ENCODE measurements around the gene TBCD. TPM values are rescaled to one million over a fixed set of nuclear protein-coding genes. Genes with fewer than 3 reads are reported as not detected.
A peak's percentile ranks its signal among the peaks of the same experiment; 100 is the strongest.

TBCD gene
- total and polyA plus RNA-seq, 9 of the 15 experiments (the other 6 are each of a cell fraction or from before 2014, with no cell fraction given), result 8.9 to 98.5 (median 28.0) TPM

DNA sequence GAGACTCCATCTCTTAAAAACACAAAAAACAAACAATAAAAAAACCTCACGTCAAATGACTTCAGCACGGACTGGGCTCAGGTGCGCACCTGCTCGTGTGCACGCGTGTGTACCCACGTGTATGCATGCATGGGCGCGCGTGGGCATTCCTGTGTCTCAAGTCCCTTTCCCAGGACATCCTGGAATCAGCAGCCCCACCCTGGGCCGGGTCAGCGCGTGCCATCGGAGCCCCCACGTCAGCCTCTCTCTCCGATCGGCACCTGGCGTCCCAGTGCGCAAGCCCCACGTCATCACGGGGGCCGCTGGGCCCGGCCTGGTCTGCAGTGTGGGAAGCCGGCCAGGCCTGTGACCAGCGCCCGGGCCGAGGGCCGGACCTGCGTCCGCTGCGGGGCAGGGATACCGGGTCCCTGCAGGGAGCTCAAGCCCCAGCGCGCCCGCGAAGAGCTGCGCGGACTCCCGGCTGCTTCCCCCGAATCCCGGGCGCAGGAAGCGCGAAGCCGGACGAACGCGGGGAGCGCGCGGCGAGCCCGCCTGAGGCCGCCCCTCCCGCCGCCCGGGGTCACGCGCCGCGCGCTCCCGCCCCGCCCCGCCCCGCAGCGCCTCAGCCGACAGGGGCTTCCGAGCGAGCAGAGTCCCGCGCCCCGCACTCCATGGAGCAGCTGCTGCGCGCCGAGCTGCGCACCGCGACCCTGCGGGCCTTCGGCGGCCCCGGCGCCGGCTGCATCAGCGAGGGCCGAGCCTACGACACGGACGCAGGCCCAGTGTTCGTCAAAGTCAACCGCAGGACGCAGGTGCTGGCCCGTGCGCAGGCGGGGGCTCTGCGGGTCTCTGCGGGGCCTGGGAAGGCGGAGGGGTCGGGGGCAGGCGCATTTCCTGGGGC is 16.6 kb upstream of the TBCD start, which contains the start of gene FN3K:
Gene FN3K (plus strand): TSS at position 629 of the 880 bp plus-strand sequence. CDS start 22 bp downstream, at position 651.
- H4K20me1 ChIP-seq (replicated peaks; ENCODE audit: control insufficient read depth, insufficient read depth, low read length), result no peaks in the 10 kb centered on the region
- H3K27ac ChIP-seq (ENCODE audit: extremely low read depth, low read depth, low read length), result peak within 1 kb of the TSS; percentile 83
- ATAC-seq (peak; percentile 83), FAIRE-seq (peak; percentile 29), DNase-seq (ENCODE audit: extremely low read depth in 1 of 4, low spot score in 3 of 4) (peak; percentile 80 to 92 (median 88))
- BruUV-seq (replicated peaks), result TSS peak; percentile 82
- H3K4me1 ChIP-seq (replicated peaks in 1 of 2; ENCODE audit: control insufficient read depth in 2 of 2, insufficient read depth in 2 of 2, low read length in 2 of 2), result peaks cover 13 to 44% of the 10 kb centered on the region in 2 experiments; a peak in 4 of 5 replicates
- H3K4me2 ChIP-seq (ENCODE audit: insufficient read depth, low read length), result peak within 1 kb of the TSS; percentile 75
- H3K36me3 ChIP-seq (ENCODE audit: control insufficient read depth, insufficient read depth, low read length), result peaks cover 28% of the 10 kb centered on the region; the same call in 2 of the 3 replicates
- no peaks in the 10 kb centered on the region for H3K27me3 ChIP-seq (ENCODE audit: control insufficient read depth in 2 of 2, insufficient read depth in 2 of 2, low read length in 2 of 2)
- WGBS (ENCODE audit: insufficient coverage, low coverage, missing lambda C conversion rate), result 17% methylated on average over 43 of the region's 101 CpGs
- CTCF ChIA-PET (ENCODE audit: low intra/inter-chr PET ratio), result no interaction called here
- H3K9me3 ChIP-seq (replicated peaks; ENCODE audit: control insufficient read depth, insufficient read depth, low read depth, low read length), result peaks cover 18% of the 10 kb centered on the region
- POLR2A ChIA-PET, result interaction anchor here (0.7 to 1.3 kb wide), 3 partner anchors 16 to 238 kb away, joined by 3 to 4 read pairs (median 4); no protein-coding TSS in a partner anchor
- peak within 1 kb of the TSS; percentile 95 for H2AFZ ChIP-seq (ENCODE audit: low read depth, low read length)
- peak within 1 kb of the TSS; percentile 69 for H3K4me3 ChIP-seq
- peak within 1 kb of the TSS; percentile 72 to 97 for H3K9ac ChIP-seq (ENCODE audit: insufficient read depth in 1 of 2, low read depth in 2 of 2, low read length in 2 of 2)
- in situ Hi-C loops (cut with MboI) (no loop called here), intact Hi-C loops (cut with micrococcal nuclease) (no loop called here)
- H3K9me1 ChIP-seq (ENCODE audit: control insufficient read depth, insufficient read depth, low read length), result no peaks in the 10 kb centered on the region
- H3K79me2 ChIP-seq (ENCODE audit: control insufficient read depth, insufficient read depth, low read length), result peaks cover 22% of the 10 kb centered on the region
- TF ChIP-seq, protein P1, sequence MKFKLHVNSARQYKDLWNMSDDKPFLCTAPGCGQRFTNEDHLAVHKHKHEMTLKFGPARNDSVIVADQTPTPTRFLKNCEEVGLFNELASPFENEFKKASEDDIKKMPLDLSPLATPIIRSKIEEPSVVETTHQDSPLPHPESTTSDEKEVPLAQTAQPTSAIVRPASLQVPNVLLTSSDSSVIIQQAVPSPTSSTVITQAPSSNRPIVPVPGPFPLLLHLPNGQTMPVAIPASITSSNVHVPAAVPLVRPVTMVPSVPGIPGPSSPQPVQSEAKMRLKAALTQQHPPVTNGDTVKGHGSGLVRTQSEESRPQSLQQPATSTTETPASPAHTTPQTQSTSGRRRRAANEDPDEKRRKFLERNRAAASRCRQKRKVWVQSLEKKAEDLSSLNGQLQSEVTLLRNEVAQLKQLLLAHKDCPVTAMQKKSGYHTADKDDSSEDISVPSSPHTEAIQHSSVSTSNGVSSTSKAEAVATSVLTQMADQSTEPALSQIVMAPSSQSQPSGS (CRISPR knock-in tag; IDR thresholded peaks at IDR 0.05), result no peak
- no peak for TF ChIP-seq ID3 (CRISPR knock-in tag; IDR thresholded peaks at IDR 0.05)
- peak; percentile 64; the same call in 1 of the 2 replicates for TF ChIP-seq ID3 (tag; IDR thresholded peaks at IDR 0.05)
- TF ChIP-seq NR2C1 (IDR thresholded peaks at IDR 0.05), result no peak
- TF ChIP-seq NR2C1 (tag; IDR thresholded peaks at IDR 0.05), result no peak
- TF ChIP-seq SETDB1 (IDR thresholded peaks at IDR 0.05; ENCODE audit: low read length), result no peak
- TF ChIP-seq THRAP3 (IDR thresholded peaks at IDR 0.05; ENCODE audit: borderline replicate concordance), result no peak
- TF ChIP-seq ERF (CRISPR knock-in tag; IDR thresholded peaks at IDR 0.05), result no peak
- peak; percentile 94 for TF ChIP-seq L3MBTL2 (IDR thresholded peaks at IDR 0.05)
- TF ChIP-seq ZNF253 (CRISPR knock-in tag; conservative IDR thresholded peaks at IDR 0.05), result no peak
- TF ChIP-seq, protein P2, sequence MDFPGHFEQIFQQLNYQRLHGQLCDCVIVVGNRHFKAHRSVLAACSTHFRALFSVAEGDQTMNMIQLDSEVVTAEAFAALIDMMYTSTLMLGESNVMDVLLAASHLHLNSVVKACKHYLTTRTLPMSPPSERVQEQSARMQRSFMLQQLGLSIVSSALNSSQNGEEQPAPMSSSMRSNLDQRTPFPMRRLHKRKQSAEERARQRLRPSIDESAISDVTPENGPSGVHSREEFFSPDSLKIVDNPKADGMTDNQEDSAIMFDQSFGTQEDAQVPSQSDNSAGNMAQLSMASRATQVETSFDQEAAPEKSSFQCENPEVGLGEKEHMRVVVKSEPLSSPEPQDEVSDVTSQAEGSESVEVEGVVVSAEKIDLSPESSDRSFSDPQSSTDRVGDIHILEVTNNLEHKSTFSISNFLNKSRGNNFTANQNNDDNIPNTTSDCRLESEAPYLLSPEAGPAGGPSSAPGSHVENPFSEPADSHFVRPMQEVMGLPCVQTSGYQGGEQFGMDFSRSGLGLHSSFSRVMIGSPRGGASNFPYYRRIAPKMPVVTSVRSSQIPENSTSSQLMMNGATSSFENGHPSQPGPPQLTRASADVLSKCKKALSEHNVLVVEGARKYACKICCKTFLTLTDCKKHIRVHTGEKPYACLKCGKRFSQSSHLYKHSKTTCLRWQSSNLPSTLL (IDR thresholded peaks at IDR 0.05), result no peak
- TF ChIP-seq ESRRA (IDR thresholded peaks at IDR 0.05; ENCODE audit: borderline replicate concordance, low read depth), result no peak
- TF ChIP-seq, protein P3, sequence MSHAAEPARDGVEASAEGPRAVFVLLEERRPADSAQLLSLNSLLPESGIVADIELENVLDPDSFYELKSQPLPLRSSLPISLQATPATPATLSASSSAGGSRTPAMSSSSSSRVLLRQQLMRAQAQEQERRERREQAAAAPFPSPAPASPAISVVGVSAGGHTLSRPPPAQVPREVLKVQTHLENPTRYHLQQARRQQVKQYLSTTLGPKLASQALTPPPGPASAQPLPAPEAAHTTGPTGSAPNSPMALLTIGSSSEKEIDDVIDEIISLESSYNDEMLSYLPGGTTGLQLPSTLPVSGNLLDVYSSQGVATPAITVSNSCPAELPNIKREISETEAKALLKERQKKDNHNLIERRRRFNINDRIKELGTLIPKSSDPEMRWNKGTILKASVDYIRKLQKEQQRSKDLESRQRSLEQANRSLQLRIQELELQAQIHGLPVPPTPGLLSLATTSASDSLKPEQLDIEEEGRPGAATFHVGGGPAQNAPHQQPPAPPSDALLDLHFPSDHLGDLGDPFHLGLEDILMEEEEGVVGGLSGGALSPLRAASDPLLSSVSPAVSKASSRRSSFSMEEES (CRISPR knock-in tag; IDR thresholded peaks at IDR 0.05), result no peak
- no peak for TF ChIP-seq ZNF699 (CRISPR knock-in tag; IDR thresholded peaks at IDR 0.05; ENCODE audit: insufficient replicate concordance)
- TF ChIP-seq TCF3 (CRISPR knock-in tag; IDR thresholded peaks at IDR 0.05), result no peak
- TF ChIP-seq FOXJ3 (CRISPR knock-in tag; IDR thresholded peaks at IDR 0.05), result no peak
- no peak for TF ChIP-seq KHSRP (IDR thresholded peaks at IDR 0.05)
- no peak for TF ChIP-seq NELFE (IDR thresholded peaks at IDR 0.05; ENCODE audit: insufficient read depth, insufficient read length)
